Uterus (tissue), 2 donors: ENCODE measurements around the gene PI4KA.
"Not testable (repeated sequence)": the region's sequence is repeated elsewhere in the genome, so short reads cannot be mapped to it uniquely, and the experiment has no call there.

Experiments used
- POLR2A ChIP-seq, 2 donors: fragments of 450-650 bp; IDR thresholded peaks; one replicate each; pipeline ENCODE4 v1.6.1; 2016; ENCODE audit warnings: antibody characterized with exemption in 2 of 2, mild to moderate bottlenecking in 1 of 2, moderate library complexity in 1 of 2
- TF ChIP-seq, protein P1 (sequence below), 4 experiments: fragments of 200-600 bp in 2 of 4; fragments of 450-650 bp in 2 of 4; sonication (generic) in 2 of 4; IDR thresholded peaks; one replicate each; pipeline ENCODE4 v1.5.1; 2016 to 2019; ENCODE audit warnings: antibody characterized with exemption in 4 of 4, mild to moderate bottlenecking in 2 of 4, moderate library complexity in 1 of 4

DNA sequence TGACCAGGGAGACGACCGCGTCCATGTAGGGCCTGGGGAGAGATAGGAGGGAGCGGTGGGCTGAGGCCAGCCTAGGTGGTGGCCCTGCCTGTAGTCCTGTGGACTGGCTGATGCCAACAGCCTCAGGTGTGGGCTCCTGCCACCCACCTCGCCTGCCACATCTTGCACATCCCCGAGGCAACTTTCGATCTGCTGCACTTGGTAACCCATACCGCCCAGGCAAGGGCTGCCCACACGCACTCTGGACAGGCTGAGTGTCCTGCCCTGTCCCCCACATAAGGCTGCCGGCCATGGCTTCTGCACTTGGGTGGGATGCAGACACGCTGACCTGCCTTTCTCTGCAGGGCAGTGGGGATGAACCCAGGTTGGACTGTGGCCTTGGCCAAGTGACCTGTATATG is 148.6 kb downstream of the PI4KA start:
- not testable (repeated sequence) for TF ChIP-seq POLR2A (IDR thresholded peaks at IDR 0.05)
- TF ChIP-seq, protein P1, sequence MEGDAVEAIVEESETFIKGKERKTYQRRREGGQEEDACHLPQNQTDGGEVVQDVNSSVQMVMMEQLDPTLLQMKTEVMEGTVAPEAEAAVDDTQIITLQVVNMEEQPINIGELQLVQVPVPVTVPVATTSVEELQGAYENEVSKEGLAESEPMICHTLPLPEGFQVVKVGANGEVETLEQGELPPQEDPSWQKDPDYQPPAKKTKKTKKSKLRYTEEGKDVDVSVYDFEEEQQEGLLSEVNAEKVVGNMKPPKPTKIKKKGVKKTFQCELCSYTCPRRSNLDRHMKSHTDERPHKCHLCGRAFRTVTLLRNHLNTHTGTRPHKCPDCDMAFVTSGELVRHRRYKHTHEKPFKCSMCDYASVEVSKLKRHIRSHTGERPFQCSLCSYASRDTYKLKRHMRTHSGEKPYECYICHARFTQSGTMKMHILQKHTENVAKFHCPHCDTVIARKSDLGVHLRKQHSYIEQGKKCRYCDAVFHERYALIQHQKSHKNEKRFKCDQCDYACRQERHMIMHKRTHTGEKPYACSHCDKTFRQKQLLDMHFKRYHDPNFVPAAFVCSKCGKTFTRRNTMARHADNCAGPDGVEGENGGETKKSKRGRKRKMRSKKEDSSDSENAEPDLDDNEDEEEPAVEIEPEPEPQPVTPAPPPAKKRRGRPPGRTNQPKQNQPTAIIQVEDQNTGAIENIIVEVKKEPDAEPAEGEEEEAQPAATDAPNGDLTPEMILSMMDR (IDR thresholded peaks at IDR 0.05), result not testable (repeated sequence)
